Airway epithelial cell (primary cell): ENCODE measurements around the gene IGSF3. TPM values are rescaled to one million over a fixed set of nuclear protein-coding genes. Genes with fewer than 3 reads are reported as not detected.

Source experiments
- total RNA-seq: library from RNA; depleted of rRNA; stranded (reverse); fragments of >200 nt; gene quantifications from 2 replicates; pipeline ENCODE4 v1.2.3, GENCODE V29; 2015

Gene IGSF3
- total RNA-seq, result 61.4 and 79.1 TPM in 2 replicates

DNA sequence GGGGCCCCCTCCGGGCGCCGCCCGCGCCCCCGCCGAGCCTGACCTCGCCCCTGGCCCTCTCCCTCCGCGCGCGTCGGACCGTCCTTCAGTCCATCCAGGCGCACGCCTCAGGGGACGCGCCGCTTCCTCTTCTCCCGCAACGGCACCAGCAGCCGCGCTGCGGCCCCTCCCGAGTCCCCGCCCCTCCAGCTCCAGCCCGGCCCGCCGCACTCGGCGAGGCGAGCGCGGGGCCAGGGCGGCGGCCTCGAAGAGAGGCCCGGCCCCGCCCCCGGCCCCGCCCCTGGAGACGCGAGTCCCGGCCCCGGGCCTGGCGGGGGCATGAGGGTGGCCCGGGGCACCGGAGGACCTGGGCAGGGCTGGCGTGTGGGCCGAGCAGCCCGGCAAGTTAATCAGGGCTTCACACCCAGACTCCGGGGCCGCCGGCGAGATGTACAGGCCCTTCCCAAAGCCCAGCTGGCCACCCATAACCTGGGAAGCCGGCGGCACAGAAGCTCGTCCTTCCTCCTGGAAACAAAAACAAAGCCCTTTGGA lies at the start of gene IGSF3:
Gene IGSF3 (minus strand): TSS at position 159 of the 531 bp plus-strand sequence. CDS start 1,407 bp downstream, outside the sequence.

DNA sequence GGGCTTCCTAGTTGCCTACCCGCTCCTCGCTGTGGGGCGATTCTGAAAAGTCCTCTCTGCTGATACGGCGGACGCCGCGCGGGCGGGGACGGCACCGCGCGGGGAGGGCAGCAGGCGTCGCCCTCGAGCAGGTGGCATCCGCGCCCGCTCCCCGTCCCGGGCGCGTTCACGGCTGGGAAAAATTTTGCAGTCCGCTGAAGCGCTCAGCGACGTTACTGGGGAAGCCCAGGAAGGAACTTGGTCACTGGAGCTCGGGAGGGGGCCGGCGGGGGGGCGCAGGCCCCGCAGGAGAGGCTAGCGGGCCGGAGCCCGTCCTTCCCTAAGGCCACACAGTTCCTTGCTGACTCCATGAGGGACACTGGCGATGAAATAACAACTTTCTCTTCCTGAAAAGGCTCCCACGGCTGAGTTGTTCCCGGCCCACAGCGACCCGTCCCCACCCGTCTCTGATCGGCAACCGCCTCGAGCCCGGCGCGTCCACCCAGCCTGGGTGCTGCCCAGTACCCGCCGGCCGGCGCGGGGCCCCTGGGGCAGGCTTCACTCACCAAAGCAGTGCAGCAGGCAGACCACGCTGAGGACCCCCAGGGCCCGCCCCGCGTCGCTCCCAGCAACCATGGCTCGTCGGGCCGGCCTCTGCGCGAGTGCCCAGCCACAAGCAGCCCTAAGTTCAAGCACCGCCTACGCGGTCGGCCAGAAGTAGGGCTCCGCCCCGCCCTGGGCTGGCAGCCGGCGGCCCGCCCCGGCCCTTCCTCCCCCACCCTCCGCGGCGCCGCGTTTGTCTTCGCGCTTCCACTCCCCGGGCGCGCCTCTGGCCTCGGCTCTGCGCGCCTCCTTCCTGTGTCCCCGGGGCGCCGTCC lies 96.9 kb downstream of the IGSF3 start, which contains the start of gene CD58:
Gene CD58 (minus strand): TSS at position 669 of the 857 bp plus-strand sequence. CDS start 54 bp downstream, at position 615.

Other genes starting within 250 kb of the IGSF3 start
- 20.6 and 28.6 TPM in 2 replicates for gene CD58, start 96.7 kb downstream of the IGSF3 start, total RNA-seq
- gene CD2, start 86.7 kb upstream of the IGSF3 start, total RNA-seq, result not detected in 2 replicates
- 134 and 169 TPM in 2 replicates for gene PTGFRN, start 242.2 kb upstream of the IGSF3 start, total RNA-seq